Measurements from ENCODE around the gene ZNF564. TPM values are rescaled to one million over a fixed set of nuclear protein-coding genes. Genes with fewer than 3 reads are reported as not detected.
"Not testable (repeated sequence)": the region's sequence is repeated elsewhere in the genome, so short reads cannot be mapped to it uniquely, and the experiment has no call there.

The ZNF564 gene
- total RNA-seq, result 8.4 and 13.3 TPM in 2 replicates

DNA sequence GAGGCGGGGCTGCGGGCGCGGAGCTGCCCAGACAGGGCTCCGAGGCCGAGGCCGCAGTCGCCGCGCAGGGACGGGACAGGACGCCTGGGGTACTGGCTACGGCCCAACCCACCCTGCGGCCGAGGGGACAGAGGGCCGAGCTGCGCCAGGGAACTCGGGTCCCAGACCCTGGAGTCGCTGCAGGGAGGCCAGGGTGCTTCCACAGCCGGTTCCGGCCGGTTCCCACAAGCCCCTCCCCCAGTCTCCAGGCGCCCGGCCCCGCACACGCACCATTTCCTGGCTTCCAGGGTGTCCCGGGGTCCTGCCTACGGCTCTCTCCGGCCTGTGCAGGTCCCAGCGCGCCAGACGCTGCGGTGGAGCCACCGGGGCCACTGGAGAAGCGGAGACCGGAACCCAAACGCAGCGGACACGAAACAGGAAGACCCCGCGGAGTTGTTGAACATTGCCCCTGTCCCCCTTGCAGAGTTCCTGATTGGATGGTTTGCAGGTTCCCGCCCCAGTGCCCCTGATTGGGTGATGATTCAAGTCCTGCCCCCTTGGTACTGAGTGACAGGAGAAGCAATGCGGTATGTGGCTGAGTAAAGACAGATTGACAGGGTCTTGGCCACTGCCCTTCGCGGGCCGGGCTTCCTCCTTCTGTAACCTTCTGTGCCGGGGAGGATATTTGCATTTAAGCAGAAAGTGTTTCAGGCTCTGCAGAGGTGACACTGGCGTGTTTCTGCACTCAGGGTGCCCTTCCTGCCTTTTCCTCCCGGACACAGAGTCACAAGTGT is at the start of gene ZNF564:
ZNF564 (minus strand) TSS at position 423 of the 773 bp plus-strand sequence; CDS start at position 273, 150 bp downstream.
- peak; percentile 99 for DNase-seq

DNA sequence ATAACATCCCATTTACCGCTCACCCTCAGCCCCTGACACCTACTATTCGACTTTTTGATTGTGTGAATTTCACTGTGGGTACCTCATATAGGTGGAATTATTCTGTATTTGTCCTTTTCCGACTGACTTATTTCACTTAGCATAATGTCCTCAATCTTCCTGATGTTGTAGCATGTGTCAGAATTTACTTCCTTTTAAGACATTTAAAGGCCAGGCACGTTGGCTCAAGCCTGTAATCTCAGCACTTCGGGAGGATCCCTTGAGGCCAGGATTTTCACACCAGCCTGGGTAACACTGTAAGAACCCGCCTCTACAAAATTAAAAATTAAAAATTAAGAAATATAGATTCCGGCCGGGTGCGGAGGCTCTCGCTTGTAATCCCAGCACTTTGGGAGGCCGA is 46.3 kb upstream of the ZNF564 start:
- no peak for DNase-seq

DNA sequence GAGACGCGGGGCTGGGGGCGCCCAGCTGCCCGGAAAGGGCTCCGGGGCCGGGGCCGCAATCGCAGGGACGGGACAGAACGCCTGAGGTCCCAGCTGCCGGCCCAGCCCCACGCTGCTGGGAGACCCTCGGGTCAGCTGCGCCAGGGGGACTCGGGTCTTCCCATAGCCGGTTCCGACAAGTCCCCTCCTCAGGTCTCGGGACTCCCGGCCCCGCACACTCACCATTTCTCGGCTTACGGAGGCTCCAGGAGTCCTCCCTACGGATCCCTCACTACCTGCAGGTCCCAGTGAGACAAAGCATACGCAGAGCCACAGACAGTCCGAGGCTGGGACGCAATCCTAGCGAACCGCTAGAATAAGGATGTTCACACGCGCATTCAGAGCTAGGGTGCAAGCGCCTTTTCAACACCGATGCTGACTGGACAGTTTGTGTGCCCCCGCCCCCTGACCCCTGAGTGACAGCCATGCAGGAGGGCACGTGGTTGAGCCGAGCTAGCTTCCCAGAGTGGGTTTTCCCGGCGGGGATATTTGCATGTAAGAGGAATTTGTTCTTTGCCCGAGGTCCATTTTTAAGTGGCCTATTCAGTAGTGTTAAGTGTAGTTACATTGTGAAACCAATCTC is 45.8 kb upstream of the ZNF564 start:
- DNase-seq, result no peak

DNA sequence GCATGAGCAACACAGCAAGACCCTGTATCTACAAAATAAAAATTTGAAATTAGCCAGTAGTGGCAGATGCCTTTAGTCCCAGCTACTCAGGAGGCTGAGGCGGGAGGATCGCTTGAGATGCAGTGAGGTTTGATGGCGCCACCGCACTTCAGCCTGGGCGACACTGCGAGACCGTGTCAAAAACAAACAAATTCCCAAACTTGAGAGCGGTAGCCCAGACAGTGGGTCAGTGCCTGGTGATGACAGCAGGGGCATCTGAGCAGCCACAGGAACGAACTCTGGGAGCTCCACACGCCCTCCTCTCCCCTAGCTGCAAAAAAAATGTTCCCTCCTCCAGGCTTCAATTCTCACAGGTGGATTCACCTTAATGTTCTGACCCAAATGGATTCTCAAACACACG is 45.2 kb upstream of the ZNF564 start:
- DNase-seq, result no peak

DNA sequence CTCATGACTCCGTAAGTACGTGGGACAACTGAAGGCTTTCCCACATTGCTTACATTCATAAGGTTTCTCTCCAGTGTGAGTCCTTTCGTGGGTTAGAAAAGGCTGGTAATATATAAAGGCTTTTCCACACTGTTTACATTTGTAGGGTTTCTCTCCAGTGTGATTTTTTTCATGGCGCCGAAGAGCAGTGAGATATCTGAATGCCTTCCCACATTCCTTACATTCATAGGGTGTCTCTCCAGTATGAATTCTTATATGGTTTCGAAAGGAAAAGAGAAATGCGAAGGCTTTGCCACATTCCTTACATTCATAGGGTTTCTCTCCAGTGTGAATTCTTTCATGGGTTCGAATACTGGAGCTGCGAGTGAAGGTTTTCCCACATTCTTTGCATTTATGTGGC is 29.8 kb upstream of the ZNF564 start:
- DNase-seq, result no peak

DNA sequence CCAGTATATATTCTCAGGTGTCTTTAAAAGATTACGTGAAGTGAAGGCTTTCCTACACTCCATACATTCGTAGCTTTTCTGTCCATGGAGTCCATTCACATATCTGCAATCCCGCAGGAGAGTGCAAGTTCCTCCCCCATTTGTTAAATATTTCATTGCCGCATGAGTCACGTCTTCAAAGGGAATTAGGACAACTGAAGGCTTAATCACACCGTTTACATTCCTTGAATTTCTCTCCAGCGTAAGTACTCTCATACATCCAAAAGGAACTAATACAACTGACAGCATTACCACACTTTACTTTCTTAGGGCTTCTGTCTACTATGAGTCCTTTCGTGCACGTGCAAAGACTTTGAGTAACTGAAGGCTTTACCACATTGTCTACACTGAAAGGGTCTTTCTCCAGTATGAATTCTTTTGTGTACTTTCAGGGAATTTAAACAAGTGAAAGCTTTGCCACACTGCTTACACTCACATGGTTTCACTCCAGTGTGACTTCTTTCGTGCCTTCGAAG is 29.0 kb upstream of the ZNF564 start:
- DNase-seq, result no peak

DNA sequence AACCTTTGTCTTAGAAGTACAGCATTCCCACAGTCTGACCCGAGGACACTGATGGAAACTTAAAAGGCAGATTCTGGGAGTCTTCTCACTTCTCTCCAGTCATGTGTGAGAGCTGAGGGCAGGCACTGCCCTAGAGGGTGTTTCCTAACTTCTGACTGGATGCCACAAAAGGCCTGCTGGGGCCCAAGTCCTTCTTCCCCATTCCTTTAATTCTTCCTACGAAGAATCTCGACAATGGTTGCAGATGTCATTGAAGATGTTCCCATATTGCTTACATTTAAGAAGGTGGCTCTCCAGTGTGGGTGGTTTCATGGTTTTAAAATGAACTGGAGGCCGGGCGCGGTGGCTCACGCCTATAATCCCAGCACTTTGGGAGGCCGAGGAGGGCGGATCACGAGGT is 27.4 kb upstream of the ZNF564 start:
- DNase-seq, result no peak

DNA sequence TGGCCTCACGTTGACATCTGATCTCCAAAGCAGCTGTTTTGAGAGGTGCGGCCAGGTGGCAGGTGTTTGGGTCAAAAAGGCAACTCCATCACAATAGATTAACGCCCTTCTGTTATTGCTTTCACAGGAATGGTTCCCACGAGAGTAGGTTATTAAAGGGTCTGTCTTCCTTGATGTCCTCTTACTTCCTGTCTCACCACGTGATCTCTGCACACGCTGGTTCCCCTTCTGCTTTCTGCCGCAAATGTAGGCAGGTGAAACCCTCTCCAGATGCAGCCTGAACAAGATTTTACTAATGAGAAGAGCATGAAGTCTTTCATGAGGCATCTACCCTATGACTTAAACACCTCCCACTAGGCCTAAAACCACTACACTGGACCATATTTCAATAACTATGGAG is 22.8 kb upstream of the ZNF564 start:
- DNase-seq, result no peak

DNA sequence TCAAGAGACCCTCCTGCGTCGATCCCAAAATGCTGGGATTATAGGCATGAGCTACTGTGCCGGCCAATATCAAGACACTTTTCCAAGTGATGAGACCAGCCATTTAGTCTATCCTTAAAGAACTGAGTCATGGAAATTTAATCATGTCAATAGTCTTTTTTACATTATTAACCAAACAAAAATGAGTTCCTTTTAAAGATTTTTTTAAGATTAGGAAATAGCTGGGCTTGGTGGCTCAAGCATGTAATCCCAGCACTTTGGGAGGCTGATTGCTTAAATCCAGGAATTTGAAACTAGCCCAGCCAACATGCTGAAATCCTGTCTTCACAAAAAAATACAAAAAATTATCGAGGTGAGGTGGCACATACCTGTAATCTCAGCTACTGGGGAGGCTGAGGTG is 16.7 kb upstream of the ZNF564 start:
- no peak for DNase-seq

DNA sequence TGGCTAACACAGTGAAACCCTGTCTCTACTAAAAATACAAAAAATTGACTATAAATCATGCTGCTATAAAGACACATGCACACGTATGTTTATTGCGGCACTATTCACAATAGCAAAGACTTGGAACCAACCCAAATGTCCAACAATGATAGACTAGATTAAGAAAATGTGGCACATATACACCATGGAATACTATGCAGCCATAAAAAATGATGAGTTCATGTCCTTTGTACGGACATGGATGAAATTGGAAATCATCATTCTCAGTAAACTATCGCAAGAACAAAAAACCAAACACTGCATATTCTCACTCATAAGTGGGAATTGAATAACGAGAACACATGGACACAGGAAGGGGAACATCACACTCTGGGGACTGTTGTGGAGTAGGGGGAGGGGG is 15.1 kb upstream of the ZNF564 start:
- not testable (repeated sequence) for DNase-seq

DNA sequence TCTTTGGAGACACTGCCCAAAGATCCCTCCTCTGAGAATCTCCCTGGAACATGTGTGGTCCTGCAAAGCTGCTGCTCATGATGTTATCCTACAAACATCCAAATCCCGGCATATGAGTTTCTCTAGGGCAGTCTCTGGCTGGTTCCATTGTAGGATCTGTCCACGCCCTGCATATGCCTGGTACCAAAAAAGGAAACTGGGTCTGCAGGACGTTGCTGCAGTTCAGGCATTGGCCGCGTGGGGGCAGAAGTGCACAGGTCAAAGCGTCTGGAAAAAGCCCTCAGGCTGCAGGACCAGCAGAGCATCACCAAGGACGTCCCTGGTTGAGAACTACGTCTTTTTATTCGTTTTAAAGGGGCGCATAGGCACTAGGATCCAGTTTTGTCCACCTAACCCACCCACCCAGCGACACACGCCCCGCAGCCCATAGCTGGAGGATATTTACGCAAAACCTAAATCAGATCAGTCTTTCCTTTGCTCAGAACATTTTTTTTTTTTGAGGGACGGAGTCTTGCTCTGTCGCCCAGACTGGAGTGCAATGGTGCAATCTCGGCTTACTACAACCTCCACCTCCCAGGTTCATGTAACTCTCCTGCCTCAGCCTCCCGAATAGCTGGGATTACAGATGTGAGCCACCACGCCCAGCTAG is 12.9 kb upstream of the ZNF564 start:
- peak; percentile 90 for DNase-seq

DNA sequence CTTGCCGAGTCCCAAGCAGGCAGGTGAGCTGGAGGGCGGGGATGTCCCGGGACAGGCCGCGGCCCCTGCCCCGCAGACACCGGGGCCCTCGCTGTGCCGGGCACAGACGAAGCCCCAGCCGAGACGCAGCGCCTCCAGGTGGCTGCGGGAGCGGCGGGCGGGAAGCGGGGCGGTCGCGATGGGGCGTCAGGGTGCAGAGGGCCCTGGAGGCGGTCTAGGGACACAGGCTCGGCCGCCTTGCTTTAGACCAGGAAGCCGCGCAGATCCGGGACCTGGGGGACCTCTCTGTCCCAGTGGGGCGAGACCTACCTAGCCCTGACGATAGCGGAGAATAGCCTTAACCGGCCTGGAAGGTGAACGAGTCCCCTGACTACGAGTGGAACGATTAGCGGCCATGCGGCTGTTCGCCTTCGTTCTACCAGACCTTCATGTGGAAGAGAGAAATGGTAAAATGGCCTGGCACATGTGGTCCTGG is 4.2 kb upstream of the ZNF564 start:
- DNase-seq, result no peak

DNA sequence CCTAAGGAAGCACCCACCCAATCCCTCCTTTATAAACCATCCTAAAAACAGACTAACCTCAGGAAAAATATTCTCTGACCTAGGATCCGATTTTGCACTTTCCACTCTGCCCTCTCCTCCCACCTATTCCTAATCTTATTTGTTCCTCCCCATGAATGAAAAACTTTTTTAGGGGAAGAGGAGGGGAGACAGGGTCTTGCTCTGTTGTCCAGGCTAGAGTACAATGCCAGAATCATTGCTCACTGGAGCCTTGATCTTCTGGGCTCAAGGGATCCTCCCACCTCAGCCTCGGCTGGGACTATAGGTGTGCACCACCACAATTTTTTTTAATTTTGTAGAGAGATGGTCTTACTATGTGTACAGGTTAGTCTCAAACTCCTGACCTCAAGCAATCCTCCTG is 4.4 kb downstream of the ZNF564 start:
- no peak for DNase-seq

DNA sequence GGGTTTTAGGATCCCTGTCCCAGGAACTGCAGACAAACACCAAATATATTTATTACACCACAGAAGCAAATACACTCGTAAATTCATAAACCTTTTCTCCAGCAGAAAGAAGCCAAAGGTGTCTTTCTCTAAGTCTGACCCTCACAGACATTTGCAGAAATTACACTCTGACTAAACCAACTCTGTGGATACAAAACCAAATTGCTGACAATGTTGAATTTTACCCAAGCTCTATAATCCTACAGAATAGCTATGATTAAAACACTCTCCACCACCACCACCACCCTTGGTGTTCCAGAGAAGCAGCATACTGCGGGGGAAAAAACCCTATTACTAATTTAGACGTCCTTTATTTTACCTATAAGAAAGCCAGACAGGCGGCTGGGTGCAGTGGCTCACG is 5.2 kb downstream of the ZNF564 start:
- no peak for DNase-seq

DNA sequence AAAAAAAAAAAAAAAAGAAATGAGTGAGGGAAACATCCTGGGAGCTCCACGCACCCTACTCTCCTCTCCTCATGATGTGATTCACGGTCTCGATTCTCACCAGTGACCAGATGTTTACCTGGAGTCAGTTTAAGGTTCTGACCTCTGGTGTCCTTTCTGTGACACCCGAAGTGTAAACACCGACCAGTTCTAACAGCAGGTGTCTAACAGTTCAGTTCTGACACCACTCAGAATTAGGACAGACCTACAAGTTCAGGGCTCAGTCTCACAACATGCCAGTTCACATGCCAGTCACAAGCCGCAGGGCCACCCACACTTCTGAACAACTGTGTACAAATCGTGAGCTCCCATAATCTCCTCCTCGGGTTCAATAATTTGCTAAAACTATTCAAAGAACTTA is 6.0 kb downstream of the ZNF564 start:
- DNase-seq, result no peak

DNA sequence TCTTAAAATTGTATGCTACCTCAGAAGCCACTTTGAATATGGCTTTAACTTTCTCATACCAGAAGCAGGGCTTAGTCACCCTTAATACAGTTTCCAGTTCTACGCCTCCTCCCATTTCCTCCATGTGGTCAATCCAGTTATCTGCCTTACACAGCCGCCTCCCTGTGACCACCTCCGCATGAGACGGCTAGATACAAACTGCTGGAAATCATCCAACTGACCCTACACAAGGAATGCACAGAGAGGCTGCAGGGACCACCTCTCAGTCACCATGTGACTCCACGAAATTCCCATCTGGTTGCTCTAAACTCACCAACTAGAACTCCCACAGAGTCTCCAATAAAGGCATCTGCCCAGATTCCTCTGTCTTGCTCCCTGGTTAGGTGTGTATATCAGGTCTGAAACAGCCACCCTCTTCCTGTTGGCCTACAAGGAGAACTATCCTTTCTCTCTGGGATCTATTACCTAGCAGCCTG is 6.8 kb downstream of the ZNF564 start:
- DNase-seq, result peak; percentile 87

DNA sequence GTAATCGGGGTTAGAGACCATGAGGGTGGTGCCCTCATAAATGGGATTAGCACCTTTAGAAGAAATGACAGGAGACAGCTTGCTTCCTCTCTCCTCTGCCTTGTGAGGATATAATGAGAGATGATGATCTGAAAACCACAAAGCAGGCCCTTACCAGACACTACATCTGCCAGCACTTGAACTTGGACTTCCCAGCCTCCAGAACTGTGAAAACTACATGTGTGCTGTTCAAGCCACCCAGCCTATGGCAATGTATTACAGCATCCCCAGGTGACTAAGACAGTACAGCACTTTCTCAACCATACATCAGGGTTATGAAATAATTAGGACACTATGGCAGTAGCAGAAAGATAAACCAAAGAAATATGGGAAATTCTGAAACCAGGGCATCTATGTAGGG is 7.4 kb downstream of the ZNF564 start:
- no peak for DNase-seq

DNA sequence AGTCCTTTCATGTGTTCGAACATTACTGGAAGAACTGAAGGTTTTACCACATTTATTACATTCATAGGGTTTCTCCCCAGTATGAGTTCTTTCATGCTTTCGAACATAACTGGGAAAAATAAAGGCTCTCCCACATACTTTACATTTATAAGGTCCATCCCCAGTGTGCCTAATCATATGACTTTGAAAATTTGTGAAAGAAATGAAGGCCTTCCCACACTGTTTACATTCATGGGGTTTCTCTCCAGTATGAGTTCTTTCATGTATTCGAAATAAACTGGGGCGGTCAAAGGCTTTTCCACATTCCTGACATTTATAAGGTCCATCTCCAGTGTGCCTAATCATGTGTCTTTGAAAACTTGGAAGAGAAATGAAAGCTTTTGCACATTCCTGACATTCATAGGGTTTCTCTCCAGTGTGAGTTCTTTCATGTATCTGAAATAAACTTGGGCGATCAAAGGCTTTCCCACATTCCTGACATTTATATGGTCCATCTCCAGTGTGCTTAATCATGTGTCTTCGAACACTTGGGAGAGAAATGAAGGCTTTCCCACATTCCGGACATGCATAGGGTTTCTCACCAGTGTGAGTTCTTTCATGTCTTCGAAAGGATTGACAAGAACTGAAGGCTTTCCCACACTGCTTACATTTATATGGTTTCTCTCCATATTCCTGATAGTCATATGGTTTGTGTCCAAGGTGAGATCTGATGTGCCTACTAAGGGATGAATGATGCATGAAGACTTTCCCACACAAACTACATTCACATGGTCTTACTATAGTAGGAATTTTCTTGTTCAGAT is 24.0 kb downstream of the ZNF564 start:
- peak; percentile 53 for DNase-seq

DNA sequence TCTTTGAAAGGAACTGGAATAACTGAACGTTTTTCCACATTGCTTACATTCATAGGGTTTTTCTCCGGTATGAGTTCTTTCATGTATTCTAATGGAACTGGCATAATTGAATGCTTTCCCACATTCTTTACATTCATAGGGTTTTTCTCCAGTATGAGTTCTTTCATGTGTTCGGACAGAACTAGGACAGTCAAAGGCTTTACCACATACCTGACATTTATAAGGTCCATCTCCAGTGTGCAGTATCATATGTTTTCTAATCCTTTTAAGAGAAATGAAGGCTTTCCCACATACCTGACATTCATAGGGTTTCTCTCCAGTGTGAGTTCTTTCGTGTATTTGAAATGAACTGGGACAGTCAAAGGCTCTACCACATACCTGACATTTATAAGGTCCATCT is 24.7 kb downstream of the ZNF564 start:
- DNase-seq, result no peak

DNA sequence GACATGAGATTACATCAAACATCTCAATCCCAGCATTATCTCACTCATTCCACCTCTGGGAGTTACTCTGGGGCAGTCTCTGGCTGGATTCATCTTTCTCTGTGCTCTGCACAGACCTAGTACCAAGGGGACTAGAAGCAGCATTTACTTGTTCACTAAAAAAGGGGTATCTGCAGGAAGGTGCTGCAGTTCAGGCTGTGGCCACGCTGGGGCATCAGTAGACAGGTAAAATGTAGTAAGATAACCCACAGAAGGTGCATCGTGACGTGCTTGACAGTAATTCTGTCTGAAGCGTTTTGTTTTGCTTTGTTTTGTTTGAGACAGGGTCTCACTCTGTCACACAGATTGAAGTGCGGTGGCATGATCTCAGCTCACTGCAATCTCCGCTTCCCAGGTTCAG is 29.3 kb downstream of the ZNF564 start:
- DNase-seq, result no peak

DNA sequence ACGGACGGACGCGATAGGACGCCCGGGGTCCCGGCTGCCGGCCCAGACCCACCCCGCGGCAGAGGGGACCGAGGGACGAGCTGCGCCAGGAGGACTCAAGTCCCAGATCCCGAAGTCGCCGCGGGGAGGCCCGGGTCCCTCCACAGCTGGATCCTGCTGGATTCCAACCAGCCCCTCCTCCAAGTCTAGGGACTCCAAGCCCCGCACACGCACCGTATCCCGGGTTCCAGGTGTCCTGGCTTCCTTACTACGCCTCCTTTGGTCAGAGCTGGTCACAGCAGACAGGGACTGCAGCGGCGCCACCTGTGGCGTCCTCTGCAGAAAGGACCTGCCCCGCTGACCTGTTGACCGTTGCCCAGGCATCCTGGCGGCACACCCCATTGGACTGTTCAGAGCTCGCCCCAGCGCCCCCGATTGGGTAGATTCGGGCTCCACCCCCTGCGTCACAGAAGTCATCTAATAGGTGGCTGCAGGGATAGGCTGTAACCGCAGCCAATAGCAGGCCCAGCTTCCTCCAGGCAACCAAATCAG is 37.7 kb downstream of the ZNF564 start:
- DNase-seq, result no peak

DNA sequence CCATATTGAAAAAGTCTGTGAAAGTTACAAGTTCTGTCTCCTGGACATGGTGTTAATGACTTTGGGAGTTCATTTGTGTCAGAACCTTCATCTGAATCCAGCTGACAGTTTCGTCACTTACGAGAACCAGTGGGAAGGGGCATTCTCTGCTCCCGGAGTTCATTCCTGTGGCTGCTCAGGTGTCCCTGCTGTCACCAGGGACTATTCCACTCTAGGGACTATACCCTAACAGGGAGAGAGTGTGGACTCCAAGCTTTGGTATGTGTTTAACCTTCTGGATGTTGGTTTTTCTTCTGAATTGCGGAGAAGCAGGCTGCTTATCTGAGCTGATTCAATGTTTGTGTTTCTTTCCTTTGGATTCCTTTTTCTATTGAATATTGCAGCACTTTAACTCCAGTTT is 54.2 kb downstream of the ZNF564 start:
- DNase-seq, result no peak
